Panc1 (cell line): ENCODE measurements around the gene PRAC1. TPM values are rescaled to one million over a fixed set of nuclear protein-coding genes. Genes with fewer than 3 reads are reported as not detected.

Experiments
- ATAC-seq: fragments of 200-7000 bp; cut with Tn5 transposase; 2 replicates; pipeline ENCODE4 v1.9.1; 2020; ENCODE audit warnings: mild to moderate bottlenecking, moderate library complexity
- BruUV-seq: library from RNA; stranded (reverse); fragments of 400-500 nt; replicated peaks from 2 replicates; lab custom pipeline; 2021; lab: Mats Ljungman, UMichigan
- CTCF ChIA-PET: fragments of 300-600 bp; sonication (Branson Sonifier 250); formaldehyde crosslinking; loops from one replicate; lab custom pipeline; 2022; ENCODE audit warnings: antibody characterized with exemption; lab: Charles Lee
- POLR2A ChIA-PET: fragments of 300-600 bp; sonication (Branson Sonifier 250); formaldehyde crosslinking; loops from one replicate; lab custom pipeline; 2022; ENCODE audit warnings: antibody characterized with exemption; lab: Charles Lee
- DNase-seq: peaks from one replicate; pipeline ENCODE4 v3.0.0-alpha.2; 2010; ENCODE audit warnings: low read depth, low spot score
- H3K27ac ChIP-seq: 2 replicates; pipeline ENCODE4 v1.5.1; 2011; ENCODE audit warnings: mild to moderate bottlenecking, low read length, inconsistent platforms
- H3K27me3 ChIP-seq: fragments of 200-500 bp; sonication (Bioruptor generic); 2 replicates; pipeline ENCODE4 v1.6.0; 2014; ENCODE audit warnings: low read length, inconsistent platforms; ENCODE audit not compliant: control insufficient read depth, insufficient read depth
- H3K36me3 ChIP-seq: fragments of 200-500 bp; sonication (Bioruptor generic); 2 replicates; pipeline ENCODE4 v1.5.1; 2014; ENCODE audit warnings: inconsistent platforms, mild to moderate bottlenecking, low read length, moderate library complexity; ENCODE audit not compliant: control insufficient read depth, insufficient read depth
- H3K4me1 ChIP-seq: 2 replicates; pipeline ENCODE4 v1.5.1; 2011; ENCODE audit warnings: inconsistent platforms, mild to moderate bottlenecking, low read length, moderate library complexity; ENCODE audit not compliant: control insufficient read depth, insufficient read depth
- H3K4me3 ChIP-seq, 2 experiments: 2 replicates each; pipeline ENCODE4 v1.5.1; 2011 to 2012; ENCODE audit warnings: low read depth in 2 of 2, low read length in 2 of 2, mild to moderate bottlenecking in 2 of 2, inconsistent platforms in 1 of 2, moderate library complexity in 1 of 2
- H3K9me3 ChIP-seq: fragments of 200-500 bp; sonication (Bioruptor generic); 2 replicates; pipeline ENCODE4 v1.5.1; 2014; ENCODE audit warnings: low read depth, mild to moderate bottlenecking, inconsistent platforms, low read length, moderate library complexity; ENCODE audit not compliant: control insufficient read depth, insufficient read depth
- CTCF ChIP-seq: fragments of 450-650 bp; IDR thresholded peaks from 2 replicates; pipeline ENCODE4 v1.5.1; 2017; ENCODE audit warnings: mild to moderate bottlenecking
- POLR2AphosphoS5 ChIP-seq: IDR thresholded peaks from 2 replicates; pipeline ENCODE4 v1.6.1; 2012; ENCODE audit warnings: mild to moderate bottlenecking, low read depth, low read length, moderate library complexity
- REST ChIP-seq, 2 experiments: IDR thresholded peaks; 2 replicates each; pipeline ENCODE4 v1.6.1; 2011 to 2012; ENCODE audit warnings: low read depth in 2 of 2, control low read depth in 1 of 2, low read length in 1 of 2, mild to moderate bottlenecking in 1 of 2, moderate library complexity in 1 of 2; ENCODE audit not compliant: insufficient read depth in 1 of 2
- SIN3A ChIP-seq: IDR thresholded peaks from 2 replicates; pipeline ENCODE4 v1.6.1; 2012; ENCODE audit warnings: low read depth, mild to moderate bottlenecking, low read length, moderate library complexity, borderline replicate concordance; ENCODE audit not compliant: insufficient read depth
- TCF7L2 ChIP-seq: IDR thresholded peaks from 2 replicates; pipeline ENCODE4 v1.6.1; 2011; ENCODE audit warnings: mild to moderate bottlenecking, low read depth, low read length, inconsistent platforms
- in situ Hi-C: cut with HindIII; loops from 2 replicates; pipeline ENCODE4 v1.10.0; 2016; ENCODE audit warnings: low sequenced_read_pairs, low pct_unique_long_range_greater_than_20kb
- intact Hi-C: fragments of 100-400 bp; cut with micrococcal nuclease; formaldehyde crosslinking; loops from one replicate; pipeline ENCODE4 v1.10.0; 2022; ENCODE audit not compliant: unreplicated experiment
- total RNA-seq: library from RNA; stranded (reverse); gene quantifications from one replicate; pipeline ENCODE4 v1.2.1, GENCODE V29; 2021; ENCODE audit not compliant: unreplicated experiment

The PRAC1 gene
- total RNA-seq, 1 experiment from 2014 or later: not detected

- in situ Hi-C loops: no loop called here
- no peaks in the 10 kb centered on the region for H3K9me3 ChIP-seq
- BruUV-seq: no TSS peak
- no peaks in the 10 kb centered on the region; the same call in 1 of the 2 replicates for H3K27me3 ChIP-seq
- intact Hi-C loops: no loop called here
- H3K36me3 ChIP-seq: no peaks in the 10 kb centered on the region
- H3K4me1 ChIP-seq: no peaks in the 10 kb centered on the region
- POLR2A ChIA-PET: no interaction called here
- no peak for ATAC-seq
- TF ChIP-seq REST (IDR thresholded peaks at IDR 0.05; ENCODE audit: insufficient read depth in 1 of 2, low read depth in 2 of 2, low read length in 1 of 2) (no peak), POLR2AphosphoS5 (no peak), TCF7L2 (no peak), SIN3A (no peak), CTCF (no peak)
- CTCF ChIA-PET: no interaction called here
- H3K4me3 ChIP-seq: no peak overlapping the region
- no peak for DNase-seq
- H3K27ac ChIP-seq: no peak overlapping the region
Measured at GRCh38 chr17:48715496-48716399, 6.6 kb downstream of the PRAC1 start.

- TF ChIP-seq SIN3A: no peak
- TF ChIP-seq TCF7L2: no peak
- no peak for TF ChIP-seq REST (IDR thresholded peaks at IDR 0.05; ENCODE audit: insufficient read depth in 1 of 2, low read depth in 2 of 2, low read length in 1 of 2)
- TF ChIP-seq POLR2AphosphoS5: no peak
- TF ChIP-seq CTCF: no peak
- intact Hi-C loops: no loop called here
- CTCF ChIA-PET: no interaction called here
- POLR2A ChIA-PET: interaction anchor here (0.7 kb wide), 1 partner anchor 22 kb away, joined by 13 read pairs; no protein-coding TSS in a partner anchor
- Histone ChIP-seq H3K4me1 (no peaks in the 10 kb centered on the region), H3K27ac (no peak overlapping the region), H3K36me3 (no peaks in the 10 kb centered on the region), H3K27me3 (no peaks in the 10 kb centered on the region; the same call in 1 of the 2 replicates), H3K4me3 (no peak overlapping the region), H3K9me3 (no peaks in the 10 kb centered on the region)
- in situ Hi-C loops: no loop called here
- DNase-seq (no peak), ATAC-seq (no peak)
- no TSS peak for BruUV-seq
Measured at GRCh38 chr17:48711128-48711527, 11.2 kb downstream of the PRAC1 start.
